ENCODE data around the gene TENM4.

TENM4 gene

DNA sequence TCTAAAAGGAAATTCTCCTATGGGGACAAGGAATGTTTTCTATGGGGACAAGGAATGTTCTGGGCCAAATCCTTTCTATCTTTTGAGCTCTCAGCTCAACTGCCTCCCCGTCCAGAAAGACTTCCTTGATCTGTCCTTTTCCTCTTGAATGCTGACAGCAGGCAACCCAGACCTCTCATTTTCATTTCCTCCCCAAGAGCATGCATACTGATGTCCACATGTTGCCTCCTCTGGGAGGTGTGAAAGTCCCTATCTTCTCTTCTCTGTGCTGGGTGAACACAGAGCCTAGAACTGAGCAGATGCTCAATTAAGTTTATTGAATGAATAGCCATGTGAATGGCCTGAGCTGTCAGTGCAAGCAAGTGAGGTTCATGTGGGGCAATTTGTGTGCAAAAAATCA lies 534.3 kb downstream of the TENM4 start:
- H3K4me1 ChIP-seq (ENCODE audit: insufficient read depth, low read length): no peaks in the 10 kb centered on the region
- TF ChIP-seq, protein P1, sequence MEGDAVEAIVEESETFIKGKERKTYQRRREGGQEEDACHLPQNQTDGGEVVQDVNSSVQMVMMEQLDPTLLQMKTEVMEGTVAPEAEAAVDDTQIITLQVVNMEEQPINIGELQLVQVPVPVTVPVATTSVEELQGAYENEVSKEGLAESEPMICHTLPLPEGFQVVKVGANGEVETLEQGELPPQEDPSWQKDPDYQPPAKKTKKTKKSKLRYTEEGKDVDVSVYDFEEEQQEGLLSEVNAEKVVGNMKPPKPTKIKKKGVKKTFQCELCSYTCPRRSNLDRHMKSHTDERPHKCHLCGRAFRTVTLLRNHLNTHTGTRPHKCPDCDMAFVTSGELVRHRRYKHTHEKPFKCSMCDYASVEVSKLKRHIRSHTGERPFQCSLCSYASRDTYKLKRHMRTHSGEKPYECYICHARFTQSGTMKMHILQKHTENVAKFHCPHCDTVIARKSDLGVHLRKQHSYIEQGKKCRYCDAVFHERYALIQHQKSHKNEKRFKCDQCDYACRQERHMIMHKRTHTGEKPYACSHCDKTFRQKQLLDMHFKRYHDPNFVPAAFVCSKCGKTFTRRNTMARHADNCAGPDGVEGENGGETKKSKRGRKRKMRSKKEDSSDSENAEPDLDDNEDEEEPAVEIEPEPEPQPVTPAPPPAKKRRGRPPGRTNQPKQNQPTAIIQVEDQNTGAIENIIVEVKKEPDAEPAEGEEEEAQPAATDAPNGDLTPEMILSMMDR (IDR thresholded peaks at IDR 0.05; ENCODE audit: borderline replicate concordance, extremely low read depth, low read length, poor library complexity, severe bottlenecking): no peak
- no peak for TF ChIP-seq EZH2 (IDR thresholded peaks at IDR 0.05; ENCODE audit: borderline replicate concordance, low read depth, low read length, severe bottlenecking)
- DNase-seq (no peak), ATAC-seq (ENCODE audit: insufficient read depth, low read depth) (no peak)
- H4K20me1 ChIP-seq (ENCODE audit: insufficient read depth, low read length): no peaks in the 10 kb centered on the region
- no peak overlapping the region for H2AFZ ChIP-seq (ENCODE audit: low read depth, low read length)
- H3K36me3 ChIP-seq (ENCODE audit: insufficient read depth, low read length): no peaks in the 10 kb centered on the region
- H3K9me3 ChIP-seq (ENCODE audit: insufficient read depth, low read length, severe bottlenecking): no peaks in the 10 kb centered on the region
- H3K4me2 ChIP-seq (ENCODE audit: insufficient read depth, low read length): no peak overlapping the region
- no peak overlapping the region for H3K27ac ChIP-seq (ENCODE audit: low read length)
- no peak overlapping the region for H3K4me3 ChIP-seq (ENCODE audit: low read depth in 1 of 2, low read length in 2 of 2)
- no peak overlapping the region for H3K9ac ChIP-seq (ENCODE audit: low read depth, low read length)
- peaks cover 10% of the 10 kb centered on the region for H3K27me3 ChIP-seq (ENCODE audit: insufficient read depth, low read length, poor library complexity)
- no peaks in the 10 kb centered on the region for H3K79me2 ChIP-seq (ENCODE audit: insufficient read depth, low read length)

GRCh38 chr11:78905756-78906155 lies 535.1 kb downstream of the TENM4 start:
- H3K9ac ChIP-seq (ENCODE audit: low read depth, low read length): no peak overlapping the region
- H3K27ac ChIP-seq (ENCODE audit: low read length): no peak overlapping the region
- no peaks in the 10 kb centered on the region for H4K20me1 ChIP-seq (ENCODE audit: insufficient read depth, low read length)
- H3K4me1 ChIP-seq (ENCODE audit: insufficient read depth, low read length): no peaks in the 10 kb centered on the region
- ATAC-seq (ENCODE audit: insufficient read depth, low read depth): no peak
- no peaks in the 10 kb centered on the region for H3K9me3 ChIP-seq (ENCODE audit: insufficient read depth, low read length, severe bottlenecking)
- H3K4me2 ChIP-seq (ENCODE audit: insufficient read depth, low read length): no peak overlapping the region
- H3K36me3 ChIP-seq (ENCODE audit: insufficient read depth, low read length): no peaks in the 10 kb centered on the region
- H3K79me2 ChIP-seq (ENCODE audit: insufficient read depth, low read length): no peaks in the 10 kb centered on the region
- H3K4me3 ChIP-seq (ENCODE audit: low read depth in 1 of 2, low read length in 2 of 2): no peak overlapping the region
- TF ChIP-seq EZH2 (IDR thresholded peaks at IDR 0.05; ENCODE audit: borderline replicate concordance, low read depth, low read length, severe bottlenecking): no peak
- TF ChIP-seq, protein P1 (IDR thresholded peaks at IDR 0.05; ENCODE audit: borderline replicate concordance, extremely low read depth, low read length, poor library complexity, severe bottlenecking): no peak
- peaks cover 10% of the 10 kb centered on the region for H3K27me3 ChIP-seq (ENCODE audit: insufficient read depth, low read length, poor library complexity)
- DNase-seq: no peak
- no peak overlapping the region for H2AFZ ChIP-seq (ENCODE audit: low read depth, low read length)

DNA sequence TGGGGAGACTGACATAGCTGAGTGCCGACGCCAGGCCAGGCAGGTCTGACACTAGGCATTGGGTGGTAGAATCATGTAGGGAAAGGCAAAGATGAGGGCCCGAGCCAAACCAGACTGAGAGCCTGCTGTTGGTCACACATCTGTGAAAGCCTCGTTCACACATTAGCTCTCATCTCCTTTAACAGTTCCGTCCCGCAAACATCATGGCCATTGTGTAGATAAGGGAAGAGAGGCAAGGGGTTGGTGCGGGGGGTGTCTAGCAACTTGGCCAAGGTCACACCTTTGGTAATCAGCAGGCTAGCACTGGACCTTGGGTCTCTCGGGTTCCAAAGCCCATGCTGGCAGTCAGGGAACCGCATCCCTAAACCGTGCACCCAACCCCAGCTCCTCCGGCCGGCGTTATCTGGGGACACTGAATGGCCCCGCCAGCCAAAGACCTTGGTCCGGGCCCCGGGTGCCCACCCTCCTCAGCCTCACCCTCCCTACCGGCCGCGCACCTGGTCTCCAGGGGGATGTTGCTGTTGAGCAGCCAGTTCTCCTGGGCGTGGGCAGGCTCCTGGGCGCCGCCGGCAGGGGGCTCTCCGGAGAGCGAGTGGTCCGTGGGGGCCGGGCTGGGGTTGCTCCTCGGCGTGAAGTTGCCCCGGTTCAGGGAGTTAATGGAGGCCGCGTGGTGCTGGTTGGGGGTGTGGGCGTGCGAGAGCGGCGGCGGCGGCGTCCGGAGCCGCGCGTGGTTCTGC lies 537.9 kb downstream of the TENM4 start:
- no peaks in the 10 kb centered on the region for H3K9me3 ChIP-seq (ENCODE audit: insufficient read depth, low read length, severe bottlenecking)
- H3K79me2 ChIP-seq (ENCODE audit: insufficient read depth, low read length): no peaks in the 10 kb centered on the region
- H3K4me2 ChIP-seq (ENCODE audit: insufficient read depth, low read length): no peak overlapping the region
- ATAC-seq (ENCODE audit: insufficient read depth, low read depth) (no peak), DNase-seq (no peak)
- no peaks in the 10 kb centered on the region for H4K20me1 ChIP-seq (ENCODE audit: insufficient read depth, low read length)
- no peaks in the 10 kb centered on the region for H3K36me3 ChIP-seq (ENCODE audit: insufficient read depth, low read length)
- no peak overlapping the region for H3K4me3 ChIP-seq (ENCODE audit: low read depth in 1 of 2, low read length in 2 of 2)
- H2AFZ ChIP-seq (ENCODE audit: low read depth, low read length): no peak overlapping the region
- TF ChIP-seq, protein P1 (IDR thresholded peaks at IDR 0.05; ENCODE audit: borderline replicate concordance, extremely low read depth, low read length, poor library complexity, severe bottlenecking): no peak
- TF ChIP-seq EZH2 (IDR thresholded peaks at IDR 0.05; ENCODE audit: borderline replicate concordance, low read depth, low read length, severe bottlenecking): no peak
- H3K4me1 ChIP-seq (ENCODE audit: insufficient read depth, low read length): no peaks in the 10 kb centered on the region
- no peak overlapping the region for H3K27ac ChIP-seq (ENCODE audit: low read length)
- no peak overlapping the region for H3K9ac ChIP-seq (ENCODE audit: low read depth, low read length)
- H3K27me3 ChIP-seq (ENCODE audit: insufficient read depth, low read length, poor library complexity): peaks cover 22% of the 10 kb centered on the region

All from DND-41 (cell line).